Measurements from ENCODE around the gene MAP3K12. TPM values are rescaled to one million over a fixed set of nuclear protein-coding genes. Genes with fewer than 3 reads are reported as not detected.

The MAP3K12 gene
- total RNA-seq, 1 donor from 2014 or later, result 11.1 TPM

GRCh38 chr12:53431187-53431586 lies 68.1 kb downstream of the MAP3K12 start:
- no peaks in the 10 kb centered on the region for H3K9me3 Mint-ChIP-seq (ENCODE audit: unreplicated experiment)
- peaks cover 13% of the 10 kb centered on the region for H3K4me1 ChIP-seq (ENCODE audit: insufficient read depth, low read length)
- no peaks in the 10 kb centered on the region for H4K20me1 ChIP-seq (ENCODE audit: insufficient read depth, low read length)
- no peaks in the 10 kb centered on the region for H3K36me3 ChIP-seq (ENCODE audit: insufficient read depth, low read length)
- no peaks in the 10 kb centered on the region for H3K9me3 ChIP-seq (ENCODE audit: insufficient read depth, low read depth, low read length)
- FAIRE-seq (no peak), DNase-seq (ENCODE audit: low read depth) (no peak)
- no peak overlapping the region for H3K27ac ChIP-seq (ENCODE audit: low read depth, low read length)
- H3K27me3 ChIP-seq (ENCODE audit: insufficient read depth, low read length), result no peaks in the 10 kb centered on the region
- peak overlapping the region; percentile 25 for H3K4me2 ChIP-seq (ENCODE audit: low read length)
- H3K4me3 Mint-ChIP-seq (ENCODE audit: unreplicated experiment), result no peak overlapping the region
- no peak overlapping the region for H3K4me3 ChIP-seq (ENCODE audit: insufficient read depth, low read depth, low read length)
- no peaks in the 10 kb centered on the region for H3K79me2 ChIP-seq (ENCODE audit: insufficient read depth, low read length)
- H3K4me1 Mint-ChIP-seq (ENCODE audit: low read depth, unreplicated experiment), result peaks cover 7% of the 10 kb centered on the region
- peak overlapping the region; percentile 17 for H2AFZ ChIP-seq (ENCODE audit: low read depth, low read length)
- TF ChIP-seq CTCF (IDR thresholded peaks at IDR 0.05; ENCODE audit: insufficient read depth, low read depth, low read length) (no peak), EZH2 (IDR thresholded peaks at IDR 0.05; ENCODE audit: insufficient read depth, low read length) (no peak)
- no peaks in the 10 kb centered on the region for H3K36me3 Mint-ChIP-seq (ENCODE audit: low read depth, unreplicated experiment)
- H3K27me3 Mint-ChIP-seq (ENCODE audit: low read depth, unreplicated experiment), result peaks cover 5% of the 10 kb centered on the region
- H3K27ac Mint-ChIP-seq (ENCODE audit: unreplicated experiment), result no peak overlapping the region
- H3K9ac ChIP-seq (ENCODE audit: low read length), result no peak overlapping the region

- peak overlapping the region; percentile 8 for H3K27ac Mint-ChIP-seq (ENCODE audit: unreplicated experiment)
- H3K4me1 Mint-ChIP-seq (ENCODE audit: low read depth, unreplicated experiment), result peaks cover 7% of the 10 kb centered on the region
- FAIRE-seq, result no peak
Measured at GRCh38 chr12:53430116-53430515, 69.1 kb downstream of the MAP3K12 start.

More at GRCh38 chr12:53430116-53430515, 69.1 kb downstream of the MAP3K12 start:
- Histone ChIP-seq H3K4me3 (ENCODE audit: insufficient read depth, low read depth, low read length) (no peak overlapping the region), H3K27me3 (ENCODE audit: insufficient read depth, low read length) (no peaks in the 10 kb centered on the region), H2AFZ (ENCODE audit: low read depth, low read length) (no peak overlapping the region), H3K4me2 (ENCODE audit: low read length) (no peak overlapping the region), H3K79me2 (ENCODE audit: insufficient read depth, low read length) (no peaks in the 10 kb centered on the region), H3K27ac (ENCODE audit: low read depth, low read length) (no peak overlapping the region), H3K4me1 (ENCODE audit: insufficient read depth, low read length) (peaks cover 13% of the 10 kb centered on the region), H3K9me3 (ENCODE audit: insufficient read depth, low read depth, low read length) (no peaks in the 10 kb centered on the region), H3K9ac (ENCODE audit: low read length) (no peak overlapping the region), H3K36me3 (ENCODE audit: insufficient read depth, low read length) (no peaks in the 10 kb centered on the region), H4K20me1 (ENCODE audit: insufficient read depth, low read length) (no peaks in the 10 kb centered on the region)
- peaks cover 5% of the 10 kb centered on the region for H3K27me3 Mint-ChIP-seq (ENCODE audit: low read depth, unreplicated experiment)
- TF ChIP-seq CTCF (IDR thresholded peaks at IDR 0.05; ENCODE audit: insufficient read depth, low read depth, low read length), result no peak
- TF ChIP-seq EZH2 (IDR thresholded peaks at IDR 0.05; ENCODE audit: insufficient read depth, low read length), result no peak
- no peaks in the 10 kb centered on the region for H3K36me3 Mint-ChIP-seq (ENCODE audit: low read depth, unreplicated experiment)
- no peak for DNase-seq (ENCODE audit: low read depth)
- H3K9me3 Mint-ChIP-seq (ENCODE audit: unreplicated experiment), result no peaks in the 10 kb centered on the region
- H3K4me3 Mint-ChIP-seq (ENCODE audit: unreplicated experiment), result no peak overlapping the region

Other genes with a start within 250 kb of the MAP3K12 start
- gene ESPL1, start 231.2 kb downstream of the MAP3K12 start, total RNA-seq, result 1.2 and 2.0 TPM in 2 replicates
- gene PFDN5, start 203.9 kb downstream of the MAP3K12 start, total RNA-seq, result 279 and 281 TPM in 2 replicates
- 37.8 and 40.9 TPM in 2 replicates for gene MYG1, start 199.8 kb downstream of the MAP3K12 start, total RNA-seq
- gene AAAS, start 177.8 kb downstream of the MAP3K12 start, total RNA-seq, result 40.8 and 44.4 TPM in 2 replicates
- not detected in 2 replicates for gene SP7, start 163.1 kb downstream of the MAP3K12 start, total RNA-seq
- 48.7 and 50.6 TPM in 2 replicates for gene SP1, start 119.3 kb downstream of the MAP3K12 start, total RNA-seq
- not detected in 2 replicates for gene AMHR2, start 75.6 kb downstream of the MAP3K12 start, total RNA-seq
- 159 and 190 TPM in 2 replicates for gene PRR13, start 57.7 kb downstream of the MAP3K12 start, total RNA-seq
- gene PCBP2, start 47.4 kb downstream of the MAP3K12 start, total RNA-seq, result 708 and 733 TPM in 2 replicates
- 40.4 and 51.1 TPM in 2 replicates for gene TARBP2, start 1.8 kb upstream of the MAP3K12 start, total RNA-seq
- gene NPFF, start 8.0 kb upstream of the MAP3K12 start, total RNA-seq, result 0.82 TPM in 1 of 2 replicates, not detected in the other
- gene ATF7, start 126.9 kb upstream of the MAP3K12 start, total RNA-seq, result 35.1 and 38.3 TPM in 2 replicates
- 224 and 237 TPM in 2 replicates for gene ATP5MC2, start 176.6 kb upstream of the MAP3K12 start, total RNA-seq
- 85.2 and 102 TPM in 2 replicates for gene CALCOCO1, start 228.0 kb upstream of the MAP3K12 start, total RNA-seq